SU-DHL-6 (cell line): ENCODE data around the gene PIEZO1.

Experiments used
- EZH2phosphoT487 ChIP-seq: fragments of 200-600 bp; sonication (generic), shearing (Covaris generic); conservative IDR thresholded peaks from 2 replicates; pipeline ENCODE4 v1.6.1; 2018; ENCODE audit warnings: mild to moderate bottlenecking, antibody characterized with exemption, low read length, moderate library complexity, mixed read lengths
- TF ChIP-seq, protein P1 (sequence below): fragments of 200-600 bp; sonication (generic); IDR thresholded peaks from one replicate; pipeline ENCODE4 v1.5.1; 2017; ENCODE audit warnings: antibody characterized with exemption, mild to moderate bottlenecking, low read length, moderate library complexity; ENCODE audit not compliant: insufficient read depth, poor library complexity, severe bottlenecking

GRCh38 chr16:88759245-88759975 is 25.6 kb downstream of the PIEZO1 start:
- TF ChIP-seq, protein P1, sequence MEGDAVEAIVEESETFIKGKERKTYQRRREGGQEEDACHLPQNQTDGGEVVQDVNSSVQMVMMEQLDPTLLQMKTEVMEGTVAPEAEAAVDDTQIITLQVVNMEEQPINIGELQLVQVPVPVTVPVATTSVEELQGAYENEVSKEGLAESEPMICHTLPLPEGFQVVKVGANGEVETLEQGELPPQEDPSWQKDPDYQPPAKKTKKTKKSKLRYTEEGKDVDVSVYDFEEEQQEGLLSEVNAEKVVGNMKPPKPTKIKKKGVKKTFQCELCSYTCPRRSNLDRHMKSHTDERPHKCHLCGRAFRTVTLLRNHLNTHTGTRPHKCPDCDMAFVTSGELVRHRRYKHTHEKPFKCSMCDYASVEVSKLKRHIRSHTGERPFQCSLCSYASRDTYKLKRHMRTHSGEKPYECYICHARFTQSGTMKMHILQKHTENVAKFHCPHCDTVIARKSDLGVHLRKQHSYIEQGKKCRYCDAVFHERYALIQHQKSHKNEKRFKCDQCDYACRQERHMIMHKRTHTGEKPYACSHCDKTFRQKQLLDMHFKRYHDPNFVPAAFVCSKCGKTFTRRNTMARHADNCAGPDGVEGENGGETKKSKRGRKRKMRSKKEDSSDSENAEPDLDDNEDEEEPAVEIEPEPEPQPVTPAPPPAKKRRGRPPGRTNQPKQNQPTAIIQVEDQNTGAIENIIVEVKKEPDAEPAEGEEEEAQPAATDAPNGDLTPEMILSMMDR, result no peak
- no peak for TF ChIP-seq EZH2phosphoT487
